GM12878 (cell line): ENCODE measurements around the gene COL8A2.

Experiments
- POLR2A ChIP-seq: IDR thresholded peaks from 2 replicates; pipeline ENCODE4 v1.6.1; 2011; ENCODE audit warnings: low read depth, mild to moderate bottlenecking, low read length
- SUZ12 ChIP-seq: fragments of 200-600 bp; sonication (generic); IDR thresholded peaks from one replicate; pipeline ENCODE4 v1.6.1; 2018; ENCODE audit warnings: antibody characterized with exemption, mild to moderate bottlenecking; ENCODE audit not compliant: unreplicated experiment
- TF ChIP-seq, protein P1 (sequence below): IDR thresholded peaks from 2 replicates; pipeline ENCODE4 v1.6.1; 2011; ENCODE audit warnings: low read depth, mild to moderate bottlenecking, low read length, moderate library complexity, borderline replicate concordance; ENCODE audit errors: extremely low read depth
- TF ChIP-seq, protein P2 (sequence below): IDR thresholded peaks from 2 replicates; pipeline ENCODE4 v1.6.1; 2012; ENCODE audit warnings: low read depth, low read length, improper control_type of control experiment

DNA sequence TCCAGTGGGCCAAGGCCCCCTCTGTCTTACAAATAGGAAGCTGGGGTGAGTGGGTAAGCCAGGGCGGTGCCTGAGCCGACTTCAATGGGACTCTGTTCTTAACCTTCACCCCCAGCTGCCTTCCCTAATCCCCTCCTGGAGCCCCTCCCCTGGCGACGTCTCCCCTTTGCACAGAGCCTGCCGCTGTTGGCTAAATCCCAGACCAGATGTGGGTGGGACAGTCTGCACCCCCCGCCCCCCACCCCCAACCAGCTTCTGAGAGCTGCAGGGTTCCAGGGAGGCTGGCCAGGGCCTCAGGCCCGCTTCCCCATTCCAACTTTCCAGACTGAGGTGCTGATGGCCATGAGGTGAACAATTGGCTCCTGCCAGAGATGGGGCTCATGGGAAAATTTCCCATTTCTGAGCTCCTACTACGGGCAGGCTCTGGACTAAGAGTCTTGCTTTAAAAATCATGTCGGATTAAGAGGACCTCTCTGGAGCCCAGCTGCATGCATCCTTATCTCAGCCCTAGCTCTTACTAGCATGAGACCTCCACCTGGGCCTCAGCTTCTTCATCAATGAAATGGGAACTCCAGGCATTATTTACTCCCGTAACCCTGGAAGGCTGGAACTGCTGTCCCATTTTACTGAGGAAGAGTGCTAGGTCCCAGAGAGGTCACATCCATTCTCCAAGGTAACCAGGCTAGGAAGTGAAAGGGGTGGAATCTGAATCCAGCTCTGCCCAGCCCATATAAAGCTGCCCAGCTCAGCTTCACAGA lies 6.4 kb downstream of the COL8A2 start:
- TF ChIP-seq, protein P1, sequence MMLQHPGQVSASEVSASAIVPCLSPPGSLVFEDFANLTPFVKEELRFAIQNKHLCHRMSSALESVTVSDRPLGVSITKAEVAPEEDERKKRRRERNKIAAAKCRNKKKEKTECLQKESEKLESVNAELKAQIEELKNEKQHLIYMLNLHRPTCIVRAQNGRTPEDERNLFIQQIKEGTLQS = no peak
- TF ChIP-seq SUZ12 = no peak
- no peak for TF ChIP-seq POLR2A
- TF ChIP-seq, protein P2, sequence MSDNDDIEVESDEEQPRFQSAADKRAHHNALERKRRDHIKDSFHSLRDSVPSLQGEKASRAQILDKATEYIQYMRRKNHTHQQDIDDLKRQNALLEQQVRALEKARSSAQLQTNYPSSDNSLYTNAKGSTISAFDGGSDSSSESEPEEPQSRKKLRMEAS = no peak
